Fibroblast of lung (primary cell): ENCODE results near the gene COPE. TPM values are rescaled to one million over a fixed set of nuclear protein-coding genes. Genes with fewer than 3 reads are reported as not detected.

Source experiments
- DNase-seq, 2 donors: peaks; one replicate each; pipeline versions ENCODE4 v3.0.0 to v3.0.0-alpha.2; 2010; ENCODE audit warnings: low read depth in 2 of 2
- H2AFZ ChIP-seq: 2 replicates; pipeline ENCODE4 v1.5.1; 2012; ENCODE audit warnings: low read length, control low read depth, inconsistent platforms
- H3K27ac ChIP-seq: 2 replicates; pipeline ENCODE4 v1.5.1; 2011; ENCODE audit warnings: low read length, control low read depth; ENCODE audit not compliant: insufficient read depth
- H3K27me3 ChIP-seq: 2 replicates; pipeline ENCODE4 v1.5.1; 2011; ENCODE audit warnings: mild to moderate bottlenecking, low read length; ENCODE audit not compliant: control insufficient read depth, insufficient read depth
- H3K36me3 ChIP-seq: 2 replicates; pipeline ENCODE4 v1.5.1; 2011; ENCODE audit warnings: low read length; ENCODE audit not compliant: control insufficient read depth, insufficient read depth
- H3K4me1 ChIP-seq: 2 replicates; pipeline ENCODE4 v1.5.1; 2011; ENCODE audit warnings: low read length; ENCODE audit not compliant: control insufficient read depth, insufficient read depth; ENCODE audit errors: extremely low read depth
- H3K4me2 ChIP-seq: 2 replicates; pipeline ENCODE4 v1.5.1; 2011; ENCODE audit warnings: low read length, control low read depth; ENCODE audit not compliant: insufficient read depth; ENCODE audit errors: extremely low read depth
- H3K4me3 ChIP-seq, 4 experiments: fragments of 200-600 bp in 1 of 4; sonication (generic) in 1 of 4; replicated peaks in 1 of 4; 2 replicates each; pipeline ENCODE4 v1.5.1; 2011 to 2016; ENCODE audit warnings: low read length in 4 of 4, low read depth in 3 of 4, mild to moderate bottlenecking in 3 of 4, control low read depth in 2 of 4, inconsistent platforms in 1 of 4, mixed read lengths in 1 of 4; ENCODE audit not compliant: insufficient read depth in 1 of 4; ENCODE audit errors: control extremely low read depth in 1 of 4
- H3K79me2 ChIP-seq: 2 replicates; pipeline ENCODE4 v1.5.1; 2012; ENCODE audit warnings: mild to moderate bottlenecking, low read length, inconsistent platforms; ENCODE audit not compliant: control insufficient read depth, insufficient read depth
- H3K9ac ChIP-seq: 2 replicates; pipeline ENCODE4 v1.5.1; 2011; ENCODE audit warnings: mild to moderate bottlenecking, low read length, control low read depth; ENCODE audit not compliant: insufficient read depth
- H3K9me3 ChIP-seq: 2 replicates; pipeline ENCODE4 v1.5.1; 2012; ENCODE audit warnings: low read depth, low read length; ENCODE audit not compliant: control insufficient read depth, insufficient read depth
- H4K20me1 ChIP-seq: 2 replicates; pipeline ENCODE4 v1.5.1; 2011; ENCODE audit warnings: low read length; ENCODE audit not compliant: control insufficient read depth, insufficient read depth; ENCODE audit errors: extremely low read depth
- EZH2 ChIP-seq: IDR thresholded peaks from 2 replicates; pipeline ENCODE4 v1.5.1; 2012; ENCODE audit warnings: low read length, control low read depth, mild to moderate bottlenecking; ENCODE audit errors: missing control alignments
- polyA plus RNA-seq, 2 donors: library from polyadenylated mRNA; depleted of rRNA in 1 of 2; stranded (reverse) in 1 of 2; unstranded in 1 of 2; fragments of >200 nt; gene quantifications; 2 replicates each; pipeline ENCODE4 v1.2.1, GENCODE V29; 2011 to 2012; ENCODE audit warnings: missing spikeins in 1 of 2
- total RNA-seq: library from RNA; depleted of rRNA; stranded (reverse); fragments of >200 nt; gene quantifications from 2 replicates; pipeline ENCODE4 v1.2.1, GENCODE V29; 2014
- TF ChIP-seq, protein P1 (sequence below), 2 donors: IDR thresholded peaks in 1 of 2; conservative IDR thresholded peaks in 1 of 2; 1 replicate in 1 of 2; 2 replicates in 1 of 2; pipeline ENCODE4 v1.5.1; 2011 to 2012; ENCODE audit warnings: low read length in 2 of 2, control low read depth in 1 of 2, inconsistent platforms in 1 of 2, low read depth in 1 of 2, mild to moderate bottlenecking in 1 of 2

COPE gene
- total and polyA plus RNA-seq, 2 donors (not counting 1 experiment from before 2014, with no cell fraction given): 146 to 182 TPM

- DNase-seq: no peak
Measured at GRCh38 chr19:18898607-18899408, 20.4 kb downstream of the COPE start.

DNA sequence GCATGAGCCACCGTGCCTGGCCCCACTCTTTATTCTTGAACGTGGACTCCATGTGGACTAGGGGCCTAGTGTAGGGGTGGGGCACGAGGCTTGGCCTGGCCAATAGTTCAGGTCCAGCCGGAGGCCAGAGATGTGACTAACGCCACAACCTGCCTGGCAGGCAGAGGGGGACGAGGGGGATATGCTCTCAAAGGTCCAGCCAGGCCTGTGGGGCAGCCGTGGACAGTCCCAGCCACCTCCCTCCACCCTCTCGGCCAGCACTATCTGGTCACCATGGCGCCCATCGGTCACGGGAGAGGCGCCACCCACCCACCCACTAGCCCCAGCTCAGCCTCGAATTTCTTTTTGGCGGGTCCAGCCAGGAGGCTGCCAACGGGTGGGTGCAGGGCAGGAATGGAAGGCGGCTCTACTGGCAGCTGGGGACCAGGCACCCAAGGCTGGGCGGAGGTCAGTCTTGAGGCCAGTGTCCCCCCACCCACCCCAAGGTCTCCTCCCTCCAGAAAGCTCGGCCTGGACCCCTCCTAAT lies 21.0 kb downstream of the COPE start:
- no peaks in the 10 kb centered on the region for H4K20me1 ChIP-seq
- no peak overlapping the region for H2AFZ ChIP-seq
- H3K79me2 ChIP-seq: no peaks in the 10 kb centered on the region
- peaks cover 2% of the 10 kb centered on the region for H3K4me1 ChIP-seq
- H3K4me3 ChIP-seq: no peak overlapping the region
- peaks cover 18% of the 10 kb centered on the region for H3K27me3 ChIP-seq
- no peak overlapping the region for H3K27ac ChIP-seq
- H3K36me3 ChIP-seq: peaks cover 9% of the 10 kb centered on the region
- no peak overlapping the region for H3K4me2 ChIP-seq
- no peak overlapping the region for H3K9ac ChIP-seq
- TF ChIP-seq, protein P1, sequence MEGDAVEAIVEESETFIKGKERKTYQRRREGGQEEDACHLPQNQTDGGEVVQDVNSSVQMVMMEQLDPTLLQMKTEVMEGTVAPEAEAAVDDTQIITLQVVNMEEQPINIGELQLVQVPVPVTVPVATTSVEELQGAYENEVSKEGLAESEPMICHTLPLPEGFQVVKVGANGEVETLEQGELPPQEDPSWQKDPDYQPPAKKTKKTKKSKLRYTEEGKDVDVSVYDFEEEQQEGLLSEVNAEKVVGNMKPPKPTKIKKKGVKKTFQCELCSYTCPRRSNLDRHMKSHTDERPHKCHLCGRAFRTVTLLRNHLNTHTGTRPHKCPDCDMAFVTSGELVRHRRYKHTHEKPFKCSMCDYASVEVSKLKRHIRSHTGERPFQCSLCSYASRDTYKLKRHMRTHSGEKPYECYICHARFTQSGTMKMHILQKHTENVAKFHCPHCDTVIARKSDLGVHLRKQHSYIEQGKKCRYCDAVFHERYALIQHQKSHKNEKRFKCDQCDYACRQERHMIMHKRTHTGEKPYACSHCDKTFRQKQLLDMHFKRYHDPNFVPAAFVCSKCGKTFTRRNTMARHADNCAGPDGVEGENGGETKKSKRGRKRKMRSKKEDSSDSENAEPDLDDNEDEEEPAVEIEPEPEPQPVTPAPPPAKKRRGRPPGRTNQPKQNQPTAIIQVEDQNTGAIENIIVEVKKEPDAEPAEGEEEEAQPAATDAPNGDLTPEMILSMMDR (conservative IDR thresholded peaks at IDR 0.05 in 1 of 2, IDR thresholded peaks at IDR 0.05 in 1 of 2; ENCODE audit: low read depth in 1 of 2, low read length in 2 of 2): no peak
- TF ChIP-seq EZH2: no peak
- H3K9me3 ChIP-seq: no peaks in the 10 kb centered on the region
- peak in 1 of 2 donors; percentile 34 for DNase-seq

More at GRCh38 chr19:18898607-18899408, 20.4 kb downstream of the COPE start:
- H3K27me3 ChIP-seq: peaks cover 13% of the 10 kb centered on the region
- TF ChIP-seq EZH2: no peak
- TF ChIP-seq, protein P1 (conservative IDR thresholded peaks at IDR 0.05 in 1 of 2, IDR thresholded peaks at IDR 0.05 in 1 of 2; ENCODE audit: low read depth in 1 of 2, low read length in 2 of 2): no peak
- H4K20me1 ChIP-seq: no peaks in the 10 kb centered on the region
- H2AFZ ChIP-seq: no peak overlapping the region
- no peak overlapping the region for H3K4me2 ChIP-seq
- H3K4me1 ChIP-seq: peaks cover 2% of the 10 kb centered on the region
- no peaks in the 10 kb centered on the region for H3K9me3 ChIP-seq
- no peak overlapping the region for H3K4me3 ChIP-seq
- H3K79me2 ChIP-seq: no peaks in the 10 kb centered on the region
- peaks cover 9% of the 10 kb centered on the region for H3K36me3 ChIP-seq
- no peak overlapping the region for H3K9ac ChIP-seq
- no peak overlapping the region for H3K27ac ChIP-seq

DNA sequence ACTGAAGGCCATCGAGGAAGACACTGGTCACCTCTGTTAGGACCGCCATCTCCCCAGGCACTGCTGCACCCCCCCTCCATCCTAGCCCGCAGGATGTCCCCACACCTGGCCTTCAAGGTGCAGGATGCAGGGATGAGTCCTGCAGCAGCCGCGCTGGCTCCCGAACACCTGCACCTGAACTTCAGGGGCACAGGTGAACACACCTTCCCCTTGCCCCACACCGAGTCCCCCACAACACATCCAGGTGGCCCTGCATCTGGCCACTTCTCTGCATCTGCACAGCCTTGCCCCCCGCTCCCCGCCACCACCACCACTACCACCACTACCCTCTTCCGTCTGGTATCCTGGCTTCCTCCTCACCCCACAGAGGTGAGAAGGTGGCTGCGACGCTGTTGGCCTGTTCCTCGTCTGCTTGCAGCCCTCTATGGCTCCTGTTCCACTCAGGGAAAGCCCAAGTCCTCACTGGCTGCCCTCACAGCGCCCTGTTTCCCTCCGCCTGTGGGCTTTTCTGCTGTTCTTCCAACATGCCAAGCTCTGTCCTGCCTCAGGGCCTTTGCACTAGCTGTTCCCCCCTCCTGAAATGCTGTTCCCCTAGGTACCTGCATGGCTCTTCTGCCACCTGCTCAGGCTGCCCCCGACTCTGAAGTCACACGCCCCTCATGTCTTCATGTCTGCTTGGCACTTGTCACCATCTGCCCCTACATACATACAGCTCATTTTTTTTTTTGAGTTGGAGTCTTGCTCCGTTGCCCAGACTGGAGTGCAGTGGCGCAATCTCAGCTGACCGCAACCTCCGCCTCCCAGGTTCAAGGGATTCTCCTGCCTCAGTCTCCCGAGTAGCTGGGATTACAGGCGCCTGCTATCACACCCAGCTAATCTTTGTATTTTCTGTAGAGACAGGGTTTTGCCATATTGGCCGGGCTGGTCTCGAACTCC lies 21.8 kb downstream of the COPE start:
- no peak overlapping the region for H3K4me2 ChIP-seq
- TF ChIP-seq EZH2: no peak
- TF ChIP-seq, protein P1 (conservative IDR thresholded peaks at IDR 0.05 in 1 of 2, IDR thresholded peaks at IDR 0.05 in 1 of 2; ENCODE audit: low read depth in 1 of 2, low read length in 2 of 2): no peak

More for the DNA sequence above, 21.8 kb downstream of the COPE start:
- Histone ChIP-seq H3K9ac (no peak overlapping the region), H3K36me3 (peaks cover 9% of the 10 kb centered on the region), H3K9me3 (no peaks in the 10 kb centered on the region), H3K4me1 (peaks cover 2% of the 10 kb centered on the region), H2AFZ (no peak overlapping the region), H3K27ac (no peak overlapping the region), H3K79me2 (no peaks in the 10 kb centered on the region), H3K4me3 (no peak overlapping the region), H3K27me3 (peaks cover 19% of the 10 kb centered on the region), H4K20me1 (no peaks in the 10 kb centered on the region)
- no peak for DNase-seq
